ENCODE data around the gene DTX2.
"Not testable (repeated sequence)": the region's sequence is repeated elsewhere in the genome, so short reads cannot be mapped to it uniquely, and the experiment has no call there.

GRCh38 chr7:76499201-76499923, 37.9 kb downstream of the DTX2 start:
- TF ChIP-seq CBX3 (IDR thresholded peaks at IDR 0.05; ENCODE audit: low read depth); MAX (IDR thresholded peaks at IDR 0.05); POLR2A (IDR thresholded peaks at IDR 0.05; ENCODE audit: borderline replicate concordance, extremely low read depth, insufficient read depth, insufficient read length); RAD21 (IDR thresholded peaks at IDR 0.05; ENCODE audit: low read depth); EZH2phosphoT487 (IDR thresholded peaks at IDR 0.05; ENCODE audit: borderline replicate concordance): not testable (repeated sequence)
- TF ChIP-seq, protein P1, sequence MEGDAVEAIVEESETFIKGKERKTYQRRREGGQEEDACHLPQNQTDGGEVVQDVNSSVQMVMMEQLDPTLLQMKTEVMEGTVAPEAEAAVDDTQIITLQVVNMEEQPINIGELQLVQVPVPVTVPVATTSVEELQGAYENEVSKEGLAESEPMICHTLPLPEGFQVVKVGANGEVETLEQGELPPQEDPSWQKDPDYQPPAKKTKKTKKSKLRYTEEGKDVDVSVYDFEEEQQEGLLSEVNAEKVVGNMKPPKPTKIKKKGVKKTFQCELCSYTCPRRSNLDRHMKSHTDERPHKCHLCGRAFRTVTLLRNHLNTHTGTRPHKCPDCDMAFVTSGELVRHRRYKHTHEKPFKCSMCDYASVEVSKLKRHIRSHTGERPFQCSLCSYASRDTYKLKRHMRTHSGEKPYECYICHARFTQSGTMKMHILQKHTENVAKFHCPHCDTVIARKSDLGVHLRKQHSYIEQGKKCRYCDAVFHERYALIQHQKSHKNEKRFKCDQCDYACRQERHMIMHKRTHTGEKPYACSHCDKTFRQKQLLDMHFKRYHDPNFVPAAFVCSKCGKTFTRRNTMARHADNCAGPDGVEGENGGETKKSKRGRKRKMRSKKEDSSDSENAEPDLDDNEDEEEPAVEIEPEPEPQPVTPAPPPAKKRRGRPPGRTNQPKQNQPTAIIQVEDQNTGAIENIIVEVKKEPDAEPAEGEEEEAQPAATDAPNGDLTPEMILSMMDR (IDR thresholded peaks at IDR 0.05 in 2 of 3, conservative IDR thresholded peaks at IDR 0.05 in 1 of 3; ENCODE audit: borderline replicate concordance in 1 of 3, insufficient read depth in 1 of 3, low read depth in 2 of 3, low read length in 2 of 3), result not testable (repeated sequence)

Data from HCT116 (cell line).